Left renal pelvis (tissue), 4 donors: ENCODE results near the gene TEKTIP1. TPM values are rescaled to one million over a fixed set of nuclear protein-coding genes. Genes with fewer than 3 reads are reported as not detected.

ENCODE experiments used
- DNase-seq, 4 donors: peaks; one replicate each; pipeline ENCODE4 v3.0.0-alpha.2; 2013; ENCODE audit warnings: low read depth in 4 of 4, low spot score in 3 of 4
- polyA plus RNA-seq, 4 donors: library from polyadenylated mRNA; unstranded; fragments of 120-200 nt; gene quantifications; one replicate each; pipeline ENCODE4 v1.2.1, GENCODE V29; 2013; ENCODE audit not compliant: insufficient read length in 4 of 4

The TEKTIP1 gene
- polyA plus RNA-seq, 4 donors, result 2.7 to 7.7 (median 3.5) TPM

DNA sequence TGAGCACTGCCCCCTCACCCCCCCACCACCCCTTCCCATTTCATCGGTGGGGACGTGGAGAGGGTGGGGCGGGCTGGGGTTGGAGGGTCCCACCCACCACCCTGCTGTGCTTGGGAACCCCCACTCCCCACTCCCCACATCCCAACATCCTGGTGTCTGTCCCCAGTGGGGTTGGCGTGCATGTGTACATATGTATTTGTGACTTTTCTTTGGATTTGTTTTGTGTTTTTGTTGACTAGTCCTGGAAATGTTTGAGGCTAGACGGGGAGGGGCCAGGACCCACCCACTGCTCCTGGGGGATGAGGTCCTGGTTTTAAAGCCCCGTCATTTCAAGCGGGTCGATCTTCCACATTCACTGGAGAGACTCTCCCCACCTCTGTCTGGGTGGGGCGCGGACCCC is 3.0 kb upstream of the TEKTIP1 start:
- DNase-seq, result no peak

DNA sequence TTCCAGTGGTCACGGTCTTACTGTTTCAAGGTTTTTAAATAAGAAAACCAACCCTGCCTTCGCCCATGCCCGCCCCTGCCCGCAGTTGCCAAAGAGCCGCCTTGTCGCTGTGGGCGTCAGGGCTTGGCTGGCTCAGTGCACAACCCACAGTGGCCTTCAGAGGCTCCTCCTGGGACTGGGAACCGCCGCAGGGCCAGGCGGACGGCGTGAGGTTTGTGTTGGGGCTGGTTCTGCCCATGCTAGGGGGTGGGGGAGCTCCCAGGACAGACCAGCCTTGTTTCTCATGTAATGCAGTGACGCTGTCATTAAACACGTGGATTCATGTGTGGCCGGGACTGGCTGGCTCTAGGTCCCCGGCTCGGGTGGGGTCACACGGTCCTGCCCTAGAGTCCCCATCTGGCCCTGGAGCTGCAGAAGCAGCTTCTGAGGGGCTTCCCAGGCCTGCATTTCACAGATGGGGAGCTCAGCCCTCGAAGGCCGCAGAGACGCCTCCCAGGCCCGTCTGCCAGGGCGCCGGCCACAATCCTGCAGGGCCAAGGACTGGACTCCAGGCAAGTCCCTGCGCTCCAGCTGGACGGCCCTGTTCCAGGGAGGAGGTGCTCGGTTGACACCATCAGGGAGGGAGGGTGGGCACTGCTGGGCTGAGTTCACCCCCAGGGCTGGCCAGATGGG is 2.4 kb upstream of the TEKTIP1 start:
- no peak for DNase-seq

DNA sequence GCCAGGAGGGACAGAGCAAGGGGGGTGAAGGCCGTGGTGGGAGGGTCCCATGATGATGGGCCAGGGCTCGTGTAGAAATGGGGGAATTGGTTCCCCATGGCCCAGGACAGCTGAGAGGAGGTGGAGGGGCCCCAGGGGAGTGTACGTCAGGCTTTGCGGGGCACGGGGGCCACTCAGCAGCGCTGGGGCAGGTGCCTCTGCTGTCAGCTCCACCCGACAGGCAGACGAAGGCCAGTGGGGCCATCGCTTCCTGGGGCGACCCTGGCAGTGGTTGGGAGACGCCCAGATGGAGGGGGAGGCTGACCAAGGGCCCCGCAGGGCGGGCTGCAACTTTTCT is 1.9 kb upstream of the TEKTIP1 start:
- no peak for DNase-seq

DNA sequence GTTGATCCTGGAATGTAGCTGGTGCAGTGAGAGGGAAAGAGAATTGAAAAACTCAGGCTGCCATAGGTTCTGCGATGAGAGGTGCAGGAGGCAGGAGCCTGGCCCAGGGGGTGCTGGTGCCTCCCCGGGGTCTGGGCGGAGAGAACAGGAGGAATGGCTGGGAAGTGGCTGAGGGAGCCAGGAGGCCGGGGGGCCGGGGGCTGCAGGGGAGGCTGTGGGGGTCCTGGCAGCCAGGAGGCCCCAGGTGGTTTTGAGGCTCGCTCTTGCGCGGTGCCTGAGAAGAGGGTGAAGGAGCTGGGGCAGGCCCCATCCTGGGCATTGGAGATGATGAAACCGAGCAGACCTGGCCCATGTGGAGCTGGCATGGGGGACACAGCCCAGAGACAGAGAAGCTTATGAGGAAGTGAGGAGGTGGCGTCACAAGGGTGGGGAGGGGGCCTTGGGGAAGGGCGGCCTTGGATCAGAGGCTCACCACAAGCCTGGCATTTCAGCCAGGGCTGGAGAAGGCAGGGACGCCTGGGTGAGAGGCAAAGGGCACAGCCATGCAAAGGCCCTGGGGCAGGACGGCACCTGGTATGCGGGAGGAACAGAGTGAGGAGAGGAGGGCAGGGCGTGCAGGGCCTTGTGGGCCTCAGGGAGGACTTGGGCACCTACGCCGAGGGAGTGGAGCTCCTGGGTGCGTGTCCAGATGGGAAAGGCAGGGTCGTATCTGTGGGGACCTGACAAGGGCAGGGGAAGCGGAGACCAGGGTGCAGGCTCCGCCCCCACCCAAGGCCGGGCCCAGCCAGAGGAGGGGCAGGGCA is 1.3 kb upstream of the TEKTIP1 start:
- no peak for DNase-seq

DNA sequence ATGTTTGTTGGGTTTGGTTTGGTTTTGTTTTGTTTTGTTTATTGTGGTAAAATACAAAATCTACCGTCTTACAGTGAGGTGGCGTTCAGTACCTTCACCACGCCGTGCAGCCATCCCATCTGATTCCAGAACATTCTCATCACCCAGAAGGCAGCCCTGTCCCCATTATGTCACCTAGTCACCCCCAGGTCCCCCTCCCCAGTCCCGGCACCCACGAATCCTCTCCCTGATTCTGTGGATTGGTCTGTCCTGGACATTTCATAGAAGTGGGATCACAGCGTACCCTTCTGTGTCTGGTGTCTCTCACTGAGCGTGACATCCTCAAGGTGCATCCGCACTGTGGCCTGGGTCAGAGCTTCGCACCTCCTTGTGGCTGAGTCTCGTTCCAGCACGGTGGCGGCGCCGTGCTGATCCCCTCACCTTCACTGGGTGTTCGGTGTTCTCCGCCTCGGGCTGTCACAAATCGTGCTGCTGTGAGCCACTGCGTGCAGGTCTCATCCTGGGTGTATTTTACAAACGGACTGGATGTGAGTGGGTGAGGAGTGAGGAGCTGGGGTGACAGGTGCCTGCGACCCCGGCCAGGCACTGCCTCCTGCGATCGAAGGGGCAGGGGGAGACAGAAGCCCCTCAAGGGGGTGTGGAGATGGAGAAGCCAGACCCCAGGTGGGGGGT is 580 bp upstream of the TEKTIP1 start:
- no peak for DNase-seq

DNA sequence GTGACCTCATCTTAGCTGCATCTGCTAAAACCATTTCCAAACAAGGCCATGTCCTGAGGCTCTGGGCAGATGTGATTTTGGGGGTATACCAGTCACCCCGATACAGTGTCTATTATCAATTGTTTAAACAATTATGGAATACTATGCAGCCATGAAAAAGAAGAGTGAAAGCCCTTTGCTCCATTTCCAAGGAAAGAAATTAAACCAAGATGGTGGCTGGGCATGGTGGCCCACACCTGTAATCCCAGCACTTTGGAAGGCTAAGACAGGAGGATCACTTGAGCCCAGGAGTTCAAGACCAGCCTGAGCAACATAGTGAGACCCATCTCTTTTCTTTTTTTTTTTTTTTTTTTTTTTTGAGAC is 763 bp downstream of the TEKTIP1 start:
- DNase-seq, result no peak

DNA sequence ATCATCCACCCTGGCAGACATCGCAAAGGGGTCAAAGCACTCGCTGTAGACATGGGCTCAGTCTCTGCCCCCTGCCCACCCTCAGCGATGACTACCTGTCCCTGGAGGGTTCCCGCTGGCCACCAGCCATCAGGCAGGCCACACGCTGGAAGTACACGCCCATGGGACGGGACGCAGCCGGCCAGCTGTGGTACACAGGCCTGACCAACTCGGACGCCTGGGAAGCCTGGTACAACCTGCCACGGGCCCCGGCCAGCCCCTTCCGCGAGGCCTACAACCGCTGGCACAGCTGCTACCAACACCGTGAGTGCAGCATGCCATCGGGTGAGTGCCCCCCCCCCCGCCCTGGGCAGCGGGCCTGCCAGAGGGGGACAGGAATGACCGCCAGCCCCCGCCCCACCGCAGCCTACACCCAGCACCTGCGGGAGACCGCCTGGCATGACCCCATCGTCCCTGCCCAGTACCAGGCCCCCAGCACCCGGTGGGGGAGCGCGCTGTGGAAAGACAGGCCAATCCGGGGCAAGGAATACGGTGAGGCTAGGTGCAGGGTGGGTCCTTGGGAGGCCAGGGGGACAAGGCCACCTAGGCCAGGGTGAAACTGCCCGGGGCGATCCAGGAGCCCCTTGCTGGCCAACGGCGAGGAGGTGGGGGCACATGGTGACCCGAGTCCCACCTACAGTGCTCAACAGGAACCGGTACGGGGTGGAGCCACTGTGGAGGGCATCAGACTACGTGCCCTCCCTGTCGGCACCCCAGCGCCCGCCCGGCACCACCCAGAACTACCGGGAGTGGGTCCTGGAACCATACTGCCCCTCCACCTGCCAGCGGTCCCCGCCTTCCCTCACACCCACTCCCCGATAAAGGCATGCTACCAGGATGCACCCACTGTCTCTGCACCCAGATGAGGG is 4.4 kb downstream of the TEKTIP1 start:
- DNase-seq, result no peak

DNA sequence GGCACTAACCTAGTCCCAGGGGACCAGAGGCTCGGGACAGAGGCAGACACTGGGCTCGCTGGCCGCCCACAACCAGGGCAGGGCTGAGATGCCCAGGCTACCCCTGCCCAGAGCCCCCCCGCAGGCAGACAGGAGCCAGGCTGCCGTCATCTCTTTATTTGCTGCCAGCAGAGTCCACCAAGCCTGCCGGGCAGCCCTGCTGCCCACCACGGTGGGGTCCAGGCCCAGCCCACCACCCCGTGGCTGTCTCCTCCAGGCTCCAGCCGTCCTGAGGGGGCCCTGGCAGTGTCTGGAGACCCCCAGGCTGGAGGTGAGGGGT is 5.0 kb downstream of the TEKTIP1 start:
- no peak for DNase-seq

DNA sequence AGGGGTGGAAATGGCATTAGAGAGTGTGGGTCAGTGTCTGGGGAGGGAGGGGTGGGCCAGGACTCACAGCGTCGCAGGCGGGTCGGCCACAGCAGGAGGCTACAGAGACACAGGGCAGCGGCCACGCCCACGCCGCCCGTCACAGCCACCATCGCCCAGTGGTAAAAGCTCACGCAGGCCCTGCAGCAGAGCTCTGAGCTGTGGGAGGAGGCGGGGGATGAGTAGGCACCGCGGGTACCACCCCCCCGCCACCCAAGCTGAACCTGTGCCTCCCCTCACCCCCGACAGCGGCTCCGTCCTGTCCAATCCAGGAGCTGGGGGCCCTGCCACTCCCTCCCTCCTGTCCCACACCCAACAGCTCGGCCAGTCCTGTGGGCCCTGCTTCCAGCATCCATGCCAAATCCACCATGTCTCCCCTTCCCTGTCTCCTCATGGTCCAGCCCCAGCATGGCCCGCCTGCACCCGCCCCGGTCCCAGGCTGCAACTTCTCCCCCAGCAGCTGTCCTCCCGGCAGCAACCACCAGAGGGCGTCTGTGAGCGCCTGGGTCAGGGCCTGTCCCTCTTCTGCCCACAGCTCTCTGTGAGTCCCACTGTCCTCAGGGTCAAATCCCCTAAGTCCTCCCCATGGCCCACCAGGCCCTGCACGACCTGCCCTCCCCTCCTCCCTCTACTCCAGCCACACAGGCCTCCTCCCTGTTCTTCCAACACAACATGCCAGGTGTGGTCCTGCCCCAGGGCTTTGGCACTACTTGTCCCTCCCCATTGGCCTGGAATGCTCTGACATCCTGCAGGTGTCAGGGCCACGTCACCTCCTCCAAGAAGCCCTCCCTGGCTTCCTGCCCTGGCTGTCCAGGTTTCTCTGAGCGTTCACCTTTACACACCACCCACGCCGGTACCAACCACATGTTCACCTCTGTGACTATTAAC is 6.0 kb downstream of the TEKTIP1 start:
- no peak for DNase-seq

DNA sequence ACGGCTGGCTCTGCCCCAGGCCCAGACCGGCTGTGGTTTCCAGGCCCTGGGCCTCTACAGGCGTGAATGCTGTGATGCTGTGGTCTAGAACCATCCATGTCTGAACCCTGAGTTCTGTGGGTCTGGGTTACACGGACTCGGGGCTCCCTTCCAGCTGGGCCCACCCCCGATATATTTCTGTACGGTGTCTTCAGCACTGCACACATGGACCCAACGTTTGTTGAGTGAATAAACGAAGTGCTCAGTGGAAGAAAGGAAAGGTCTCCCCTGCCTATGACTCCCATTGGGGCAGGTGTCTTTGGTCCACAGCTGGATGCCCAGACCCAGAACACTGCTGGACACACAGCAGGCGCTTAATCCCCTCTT is 6.7 kb downstream of the TEKTIP1 start:
- no peak for DNase-seq

DNA sequence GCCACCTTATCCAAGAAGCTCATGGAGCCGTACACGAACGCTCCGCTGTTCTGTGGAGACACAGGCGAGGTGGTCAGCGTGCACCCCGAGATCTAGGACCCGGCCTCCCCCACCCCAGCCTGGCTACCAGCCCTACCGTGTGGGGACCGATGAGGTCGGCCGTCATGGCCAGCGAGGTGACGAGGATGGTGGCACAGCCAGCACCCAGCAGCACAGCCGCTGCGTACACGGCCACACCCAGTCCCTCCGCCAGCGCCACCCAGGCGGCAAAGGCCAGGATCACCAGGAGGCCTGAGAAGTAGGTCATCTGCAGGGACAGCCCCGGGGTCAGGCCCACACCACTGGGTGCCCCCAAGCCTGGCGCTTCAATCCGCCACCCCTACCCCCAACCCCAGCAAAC is 7.1 kb downstream of the TEKTIP1 start:
- DNase-seq, result no peak

DNA sequence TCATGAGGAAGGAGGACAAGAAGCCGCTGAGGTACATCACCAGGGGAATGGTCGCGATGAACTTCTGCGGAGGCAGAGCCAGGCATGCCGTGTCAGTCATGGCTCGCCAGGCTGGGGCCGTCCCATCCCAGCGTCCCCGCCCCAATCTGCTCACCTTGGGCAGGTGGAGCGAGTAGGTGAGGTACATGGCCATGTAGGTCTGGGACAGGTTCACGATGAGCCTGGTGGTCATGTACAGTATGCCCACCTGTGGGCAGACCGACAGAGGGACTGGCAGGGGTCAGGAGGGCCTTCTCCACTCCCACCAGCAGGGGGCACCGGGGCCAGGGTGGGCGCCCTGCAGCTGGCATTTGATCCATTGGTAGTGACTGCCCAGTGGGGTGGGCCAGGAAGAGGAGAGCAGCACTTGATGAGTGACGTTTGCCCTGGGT is 8.3 kb downstream of the TEKTIP1 start:
- DNase-seq, result no peak

DNA sequence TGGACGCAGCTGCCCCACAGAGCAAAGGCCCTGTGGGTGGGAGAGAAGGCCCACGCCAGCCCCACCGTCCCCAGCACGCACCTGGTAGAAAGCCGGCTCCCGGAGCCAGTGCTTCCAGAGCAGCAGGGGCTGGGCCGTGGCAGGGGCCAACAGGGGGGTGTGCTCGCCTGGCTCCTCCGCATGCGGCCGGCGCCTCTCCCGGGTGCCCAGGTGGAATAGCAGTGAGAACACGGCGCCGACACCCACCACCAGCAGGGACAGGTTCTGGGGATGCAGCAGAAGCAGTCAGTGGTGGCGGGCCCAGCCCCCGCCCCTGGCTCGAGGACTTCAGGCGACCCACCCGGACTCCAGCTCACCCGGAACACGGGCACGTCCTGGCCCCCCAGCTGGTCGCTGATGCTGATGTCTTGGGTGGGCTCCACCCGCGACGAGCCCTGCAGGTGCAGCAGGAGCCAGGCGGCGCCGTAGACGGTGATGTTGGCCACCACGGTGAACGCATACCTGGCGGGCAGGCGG is 8.9 kb downstream of the TEKTIP1 start:
- DNase-seq, result no peak

DNA sequence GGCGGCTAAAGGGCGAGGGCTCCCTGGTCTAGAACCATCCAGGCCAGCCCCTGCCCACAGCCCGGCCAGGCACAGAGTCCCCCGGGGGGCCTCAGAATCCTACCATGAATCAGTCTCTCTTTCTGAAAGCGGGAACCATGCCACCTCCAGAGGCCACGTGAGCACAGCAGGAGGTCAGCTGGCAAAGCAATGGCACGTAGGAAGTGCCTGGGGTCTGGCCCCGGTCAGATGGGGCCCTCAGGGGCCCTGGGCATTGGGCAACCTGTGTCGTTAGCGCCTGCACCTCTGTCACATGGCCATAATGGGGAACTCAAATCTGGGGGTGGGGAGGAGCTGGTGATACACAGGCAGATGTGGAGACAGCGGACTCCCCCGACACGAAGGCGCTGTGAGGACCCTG is 9.6 kb downstream of the TEKTIP1 start:
- DNase-seq, result no peak

DNA sequence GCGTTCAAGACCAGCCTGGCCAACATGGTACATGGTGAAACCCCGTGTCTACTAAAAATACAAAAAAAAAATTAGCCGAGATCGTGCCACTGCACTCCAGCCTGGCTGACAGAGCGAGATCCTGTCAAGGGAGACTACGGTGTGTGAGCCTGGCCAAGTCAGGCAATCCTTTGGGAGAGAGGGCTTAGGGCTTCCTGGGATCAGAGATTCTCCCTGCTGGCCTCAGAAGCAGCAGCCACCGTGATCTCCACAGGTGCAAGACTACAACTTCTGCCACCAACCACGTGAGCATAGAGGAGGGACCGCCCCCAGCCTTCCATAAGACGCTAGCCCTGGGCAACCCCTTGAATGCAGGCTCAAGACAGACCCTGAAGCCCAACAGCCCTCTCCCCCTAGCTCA is 10.8 kb downstream of the TEKTIP1 start:
- DNase-seq, result no peak

DNA sequence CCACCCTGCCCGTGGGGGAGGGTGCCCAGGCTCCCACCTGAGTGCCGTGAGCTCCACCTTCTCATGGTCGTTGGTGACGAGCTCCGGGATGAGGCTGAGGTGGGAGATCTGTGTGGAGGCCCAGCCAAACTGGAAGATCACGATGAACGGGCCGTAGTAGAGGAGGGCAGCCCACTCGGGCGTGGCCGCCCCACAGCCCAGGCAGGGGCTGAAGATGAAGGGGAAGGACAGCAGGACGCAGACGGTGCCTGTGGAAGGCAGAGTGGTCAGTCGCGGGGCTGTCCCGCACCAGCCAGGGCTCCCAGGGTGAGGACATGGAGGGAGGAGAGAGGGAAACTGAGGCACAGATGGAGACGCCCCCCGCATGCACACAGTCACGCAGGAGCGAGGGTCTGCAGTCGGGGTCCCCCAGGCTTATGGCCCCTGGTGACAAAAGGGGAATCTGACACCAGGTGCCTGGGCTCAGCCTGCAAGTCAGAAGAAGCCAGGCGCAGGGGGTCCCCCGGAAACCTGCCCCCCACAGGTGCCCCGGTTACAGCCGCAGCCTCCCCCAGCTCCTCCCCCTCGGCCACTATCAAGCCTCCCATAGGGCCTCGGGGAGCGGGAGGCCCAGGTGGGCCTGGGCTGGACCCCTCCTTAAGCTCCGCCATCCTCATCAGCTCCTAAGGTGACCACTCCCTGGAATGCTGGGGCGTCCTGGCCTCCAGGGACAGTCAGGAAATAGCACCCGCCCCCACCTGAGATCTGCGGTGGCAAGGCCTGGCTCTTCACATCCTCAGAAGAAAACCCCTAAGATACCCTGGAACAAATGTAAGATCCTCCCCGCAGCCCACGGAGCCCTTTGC is 12.2 kb downstream of the TEKTIP1 start:
- no peak for DNase-seq

DNA sequence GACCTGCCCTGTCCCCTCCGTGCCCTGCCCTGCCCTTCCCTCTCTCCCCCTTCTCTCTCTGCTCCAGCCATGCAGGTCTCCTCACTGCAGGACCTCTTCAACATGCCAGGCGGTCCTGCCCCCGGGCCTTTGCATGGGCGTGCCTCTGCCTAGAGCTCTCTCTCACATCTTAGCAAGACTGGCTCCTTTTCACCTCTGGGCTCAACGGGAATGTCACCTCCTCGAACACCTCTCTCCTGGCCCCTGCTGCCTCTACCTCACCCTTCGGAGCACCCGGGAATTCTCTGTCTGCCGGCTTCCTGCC is 12.8 kb downstream of the TEKTIP1 start:
- DNase-seq, result no peak

DNA sequence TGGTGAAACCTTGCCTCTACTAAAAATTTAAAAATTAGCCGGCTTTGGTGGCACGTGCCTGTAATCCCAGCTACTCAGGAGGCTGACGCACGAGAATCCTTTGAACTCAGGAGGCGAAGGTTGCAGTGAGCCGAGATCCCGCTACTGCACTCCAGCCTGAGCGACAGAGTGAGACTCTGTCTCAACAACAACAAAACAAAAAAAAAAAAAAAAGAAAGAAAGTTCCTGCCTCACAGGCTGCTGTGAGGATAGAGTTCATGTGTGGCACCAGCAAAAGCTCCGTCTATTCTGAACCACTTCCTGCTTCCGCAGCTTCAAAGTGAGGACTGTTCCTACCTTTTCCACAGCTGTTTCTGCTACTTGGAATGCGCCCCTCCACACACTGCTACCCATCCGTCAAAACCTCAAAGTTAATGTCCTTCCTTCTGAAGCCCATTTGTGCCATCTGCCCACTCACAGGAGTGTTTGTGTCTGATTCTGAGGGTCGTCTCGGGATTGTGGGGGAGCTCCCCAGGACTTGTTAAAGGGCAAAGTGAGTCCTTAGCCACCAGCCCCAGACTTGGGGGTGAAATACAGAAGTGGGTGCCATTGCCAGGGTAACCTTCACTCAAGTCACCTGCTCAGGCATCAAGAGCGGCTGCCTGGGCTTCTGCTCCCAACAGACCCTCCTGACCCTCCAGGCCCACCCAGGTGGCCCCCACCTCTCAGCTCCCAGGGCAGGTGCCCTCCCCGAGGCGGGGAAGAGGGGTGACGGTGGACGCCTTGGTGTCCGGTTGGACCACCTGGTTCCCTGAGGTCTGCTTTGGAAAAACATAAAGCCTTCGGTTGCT is 15.5 kb downstream of the TEKTIP1 start:
- DNase-seq, result no peak
